Karpas-422 (cell line): ENCODE data around the gene SAPCD1. TPM values are rescaled to one million over a fixed set of nuclear protein-coding genes. Genes with fewer than 3 reads are reported as not detected.

ENCODE experiments used
- DNase-seq: peaks from one replicate; pipeline ENCODE4 v3.0.0-alpha.2; 2015
- H2AFZ ChIP-seq: fragments of 200-600 bp; sonication (generic); 2 replicates; pipeline ENCODE4 v1.6.1; 2014; ENCODE audit warnings: antibody characterized with exemption, low read length, mixed read lengths
- H3K27ac ChIP-seq: fragments of 200-600 bp; sonication (generic); 2 replicates; pipeline ENCODE4 v1.5.1; 2014; ENCODE audit warnings: mild to moderate bottlenecking, low read length, moderate library complexity
- H3K27me3 ChIP-seq: fragments of 200-600 bp; sonication (generic); 2 replicates; pipeline ENCODE4 v1.6.1; 2014; ENCODE audit warnings: low read length, mixed read lengths
- H3K36me3 ChIP-seq: fragments of 200-600 bp; sonication (generic); 2 replicates; pipeline ENCODE4 v1.6.1; 2014; ENCODE audit warnings: low read length, mixed read lengths; ENCODE audit not compliant: insufficient read depth
- H3K4me1 ChIP-seq: fragments of 200-600 bp; sonication (generic); 2 replicates; pipeline ENCODE4 v1.6.1; 2014; ENCODE audit warnings: mild to moderate bottlenecking, low read length, mixed read lengths
- H3K4me2 ChIP-seq: fragments of 200-600 bp; sonication (generic); 2 replicates; pipeline ENCODE4 v1.6.1; 2014; ENCODE audit warnings: low read length, low read depth, mild to moderate bottlenecking; ENCODE audit not compliant: poor library complexity, severe bottlenecking
- H3K4me3 ChIP-seq: fragments of 200-600 bp; sonication (generic); 2 replicates; pipeline ENCODE4 v1.5.1; 2014; ENCODE audit warnings: mild to moderate bottlenecking, antibody characterized with exemption, low read length, mixed read lengths
- H3K79me2 ChIP-seq: fragments of 200-600 bp; sonication (generic); 2 replicates; pipeline ENCODE4 v1.6.1; 2014; ENCODE audit warnings: mild to moderate bottlenecking, low read length, mixed read lengths
- H3K9ac ChIP-seq: fragments of 200-600 bp; sonication (generic); 2 replicates; pipeline ENCODE4 v1.6.0; 2014; ENCODE audit warnings: low read length
- H3K9me2 ChIP-seq: fragments of 200-600 bp; sonication (generic), shearing (Covaris generic); replicated peaks from 2 replicates; pipeline ENCODE4 v1.6.0; 2014; ENCODE audit warnings: mild to moderate bottlenecking, low read length, moderate library complexity; ENCODE audit not compliant: insufficient read depth
- H3K9me3 ChIP-seq: fragments of 300-700, 200-600 bp; sonication (generic); 2 replicates; pipeline ENCODE4 v1.6.1; 2014; ENCODE audit warnings: low read length, mixed read lengths
- H4K20me1 ChIP-seq: fragments of 200-600 bp; sonication (generic); 2 replicates; pipeline ENCODE4 v1.6.1; 2014; ENCODE audit warnings: mild to moderate bottlenecking, antibody characterized with exemption, low read length, low read depth; ENCODE audit not compliant: insufficient read depth
- total RNA-seq: library from RNA; depleted of rRNA; stranded (reverse); fragments of >200 nt; shearing (Covaris generic); gene quantifications from 2 replicates; pipeline ENCODE4 v1.2.3, GENCODE V29; 2014; ENCODE audit warnings: low replicate concordance

The SAPCD1 gene
- total RNA-seq, 1 experiment from 2014 or later = 1.8 TPM

GRCh38 chr6:31727717-31728671 is 34.5 kb upstream of the SAPCD1 start:
- Histone ChIP-seq H3K36me3 (peaks cover 16% of the 10 kb centered on the region), H3K9me3 (no peaks in the 10 kb centered on the region), H3K27ac (peak overlapping the region; percentile 42; the same call in 1 of the 2 replicates), H3K4me3 (no peak overlapping the region), H2AFZ (no peak overlapping the region), H3K4me1 (peaks cover 37% of the 10 kb centered on the region), H4K20me1 (no peaks in the 10 kb centered on the region), H3K9me2 (no peaks in the 10 kb centered on the region), H3K4me2 (no peak overlapping the region), H3K27me3 (no peaks in the 10 kb centered on the region), H3K79me2 (no peaks in the 10 kb centered on the region), H3K9ac (peak overlapping the region; percentile 22; the same call in 1 of the 2 replicates)
- DNase-seq = peak; percentile 87

DNA sequence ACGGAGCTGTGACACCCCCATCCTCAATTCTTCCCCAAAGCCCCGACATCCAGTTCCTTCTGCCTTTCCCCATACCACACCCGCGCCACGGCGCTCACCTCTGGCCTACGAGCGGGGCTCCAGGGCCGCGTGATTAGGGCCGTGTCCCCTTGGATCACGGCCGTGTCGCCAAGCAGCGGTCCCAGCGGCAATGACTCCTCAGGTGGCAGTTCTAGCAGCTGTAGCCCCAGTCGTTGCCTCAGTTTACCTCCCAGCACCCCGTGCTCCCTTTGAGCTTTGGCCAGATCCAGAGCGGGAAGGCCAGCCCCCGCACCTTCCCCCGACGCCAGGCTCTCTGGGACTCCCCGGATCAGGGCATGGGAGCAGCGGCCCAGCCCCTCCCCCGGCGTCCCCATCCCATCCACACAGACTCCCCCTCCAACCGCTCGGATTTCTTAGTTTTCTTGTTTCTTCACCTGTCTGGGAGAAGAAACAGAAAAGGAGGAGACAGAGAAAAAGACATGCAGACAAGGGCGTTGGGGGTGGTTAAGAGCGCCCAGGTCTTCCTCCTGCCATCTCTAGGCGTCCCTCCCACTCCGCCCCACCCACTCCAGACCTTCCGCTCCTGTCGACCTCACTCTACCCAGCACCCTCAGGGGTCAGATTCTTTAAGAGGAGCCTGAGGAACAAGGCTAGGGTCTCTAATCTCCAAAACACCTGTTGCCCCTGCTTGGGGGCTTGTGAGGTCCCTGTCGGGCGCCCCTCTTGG is 33.5 kb upstream of the SAPCD1 start, which contains the start of gene DDAH2:
TSS of gene DDAH2 (minus strand) at position 533 of the 748 bp plus-strand sequence. CDS start at position 395, 138 bp downstream.
- Histone ChIP-seq H3K4me2 (peak within 1 kb of the TSS; percentile 92), H3K9me3 (no peaks in the 10 kb centered on the region), H3K27me3 (no peaks in the 10 kb centered on the region), H3K9ac (peak within 1 kb of the TSS; percentile 71), H2AFZ (peak within 1 kb of the TSS; percentile 25; the same call in 1 of the 2 replicates), H3K27ac (no peak within 1 kb of the TSS), H3K4me1 (peaks cover 40% of the 10 kb centered on the region), H3K9me2 (no peaks in the 10 kb centered on the region), H4K20me1 (no peaks in the 10 kb centered on the region), H3K79me2 (peaks cover 4% of the 10 kb centered on the region), H3K4me3 (peak within 1 kb of the TSS; percentile 72), H3K36me3 (peaks cover 25% of the 10 kb centered on the region)
- DNase-seq = no peak

GRCh38 chr6:31729515-31729978 is 32.9 kb upstream of the SAPCD1 start:
- H3K9ac ChIP-seq = peak overlapping the region; percentile 71
- H3K79me2 ChIP-seq = peaks cover 10% of the 10 kb centered on the region
- peak overlapping the region; percentile 72 for H3K4me3 ChIP-seq
- H3K4me1 ChIP-seq = peaks cover 46% of the 10 kb centered on the region
- H3K27ac ChIP-seq = no peak overlapping the region
- DNase-seq = peak; percentile 95
- no peaks in the 10 kb centered on the region for H3K27me3 ChIP-seq
- no peaks in the 10 kb centered on the region for H3K9me2 ChIP-seq
- no peaks in the 10 kb centered on the region for H3K9me3 ChIP-seq
- peak overlapping the region; percentile 92 for H3K4me2 ChIP-seq
- H3K36me3 ChIP-seq = peaks cover 26% of the 10 kb centered on the region
- peak overlapping the region; percentile 25; the same call in 1 of the 2 replicates for H2AFZ ChIP-seq
- no peaks in the 10 kb centered on the region for H4K20me1 ChIP-seq

DNA sequence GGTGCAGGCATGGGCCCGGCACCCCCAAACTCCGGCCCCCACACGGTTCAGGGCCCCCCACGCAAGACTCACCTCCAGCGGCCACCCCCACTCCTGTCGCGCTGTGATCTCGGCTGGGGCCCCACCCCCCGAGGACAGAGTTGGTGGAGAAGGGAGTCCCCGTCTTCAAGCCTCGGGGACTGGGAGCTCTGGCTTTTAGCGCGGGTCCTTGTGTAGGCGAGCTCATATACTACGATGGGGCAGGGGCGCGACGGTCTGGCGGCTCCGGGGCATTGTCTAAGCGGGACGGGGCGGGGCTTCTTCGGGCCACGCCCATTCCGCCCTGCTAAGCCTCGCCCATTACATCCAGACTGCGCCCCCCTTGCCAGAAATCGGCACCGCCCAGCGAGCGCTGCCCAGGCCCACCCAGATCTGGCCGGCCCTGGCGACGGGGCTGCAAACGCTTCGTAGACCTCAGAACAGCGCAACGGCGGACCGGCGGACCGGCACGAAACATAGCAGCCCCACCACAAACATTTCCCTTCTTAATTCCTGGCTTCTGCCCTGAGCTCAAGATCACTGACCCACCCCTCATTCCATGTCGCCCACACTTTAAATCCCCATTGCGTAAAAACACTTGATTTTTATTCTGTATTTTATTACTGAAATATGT is 32.4 kb upstream of the SAPCD1 start:
- Histone ChIP-seq H4K20me1 (no peaks in the 10 kb centered on the region), H3K9me3 (no peaks in the 10 kb centered on the region), H2AFZ (peak overlapping the region; percentile 25; the same call in 1 of the 2 replicates), H3K4me1 (peaks cover 50% of the 10 kb centered on the region), H3K4me3 (peak overlapping the region; percentile 72), H3K36me3 (peaks cover 26% of the 10 kb centered on the region), H3K27me3 (no peaks in the 10 kb centered on the region), H3K79me2 (peaks cover 16% of the 10 kb centered on the region), H3K9ac (peak overlapping the region; percentile 71), H3K4me2 (peak overlapping the region; percentile 92), H3K27ac (no peak overlapping the region), H3K9me2 (no peaks in the 10 kb centered on the region)
- DNase-seq = peak; percentile 91

- no peaks in the 10 kb centered on the region for H3K9me2 ChIP-seq
- H3K27ac ChIP-seq = no peak overlapping the region
- H2AFZ ChIP-seq = no peak overlapping the region
- H3K9ac ChIP-seq = no peak overlapping the region
- H3K4me3 ChIP-seq = no peak overlapping the region
- no peaks in the 10 kb centered on the region for H4K20me1 ChIP-seq
- H3K79me2 ChIP-seq = peaks cover 22% of the 10 kb centered on the region
- H3K4me1 ChIP-seq = peaks cover 50% of the 10 kb centered on the region
- H3K4me2 ChIP-seq = no peak overlapping the region
- no peaks in the 10 kb centered on the region for H3K9me3 ChIP-seq
- H3K27me3 ChIP-seq = no peaks in the 10 kb centered on the region
- peaks cover 26% of the 10 kb centered on the region for H3K36me3 ChIP-seq
- DNase-seq = no peak
These were observed 31.8 kb upstream of the SAPCD1 start for GRCh38 chr6:31730631-31731086.

DNA sequence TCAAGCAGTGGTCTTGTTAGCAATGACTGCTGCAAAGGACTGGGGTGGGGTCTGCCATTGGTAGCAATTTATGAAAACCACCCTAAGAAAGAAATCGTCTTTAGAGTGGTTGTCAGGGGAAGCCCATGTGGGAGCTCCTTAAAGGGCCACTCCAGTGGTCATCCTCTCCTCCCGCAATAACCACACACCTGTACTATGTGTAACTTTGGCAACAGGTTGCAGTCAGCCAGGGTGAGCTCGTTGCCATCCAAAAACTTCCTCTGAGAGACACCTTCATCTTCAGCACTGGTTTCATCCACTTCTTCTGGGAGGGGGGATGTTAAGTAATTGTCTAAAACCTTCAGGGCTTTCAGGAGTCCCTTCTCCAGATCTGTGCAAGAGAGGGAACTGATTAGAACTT is 30.4 kb upstream of the SAPCD1 start:
- no peak overlapping the region for H3K4me2 ChIP-seq
- H3K36me3 ChIP-seq = peaks cover 26% of the 10 kb centered on the region
- no peak overlapping the region for H3K27ac ChIP-seq

GRCh38 chr6:31733734-31734133 is 28.7 kb upstream of the SAPCD1 start:
- H3K9me2 ChIP-seq = no peaks in the 10 kb centered on the region
- peak overlapping the region; percentile 95; the same call in 1 of the 2 replicates for H3K4me3 ChIP-seq
- no peaks in the 10 kb centered on the region for H3K27me3 ChIP-seq
- no peak for DNase-seq
- H3K9me3 ChIP-seq = no peaks in the 10 kb centered on the region
- no peaks in the 10 kb centered on the region for H4K20me1 ChIP-seq
- no peak overlapping the region for H3K4me2 ChIP-seq
- no peak overlapping the region for H2AFZ ChIP-seq
- peaks cover 35% of the 10 kb centered on the region for H3K79me2 ChIP-seq
- peak overlapping the region; percentile 97; the same call in 1 of the 2 replicates for H3K9ac ChIP-seq
- H3K36me3 ChIP-seq = peaks cover 26% of the 10 kb centered on the region
- peaks cover 51% of the 10 kb centered on the region for H3K4me1 ChIP-seq
- H3K27ac ChIP-seq = peak overlapping the region; percentile 90

More for the DNA sequence above, 30.4 kb upstream of the SAPCD1 start:
- no peak overlapping the region for H3K4me3 ChIP-seq
- no peaks in the 10 kb centered on the region for H4K20me1 ChIP-seq
- H2AFZ ChIP-seq = no peak overlapping the region
- H3K27me3 ChIP-seq = no peaks in the 10 kb centered on the region
- no peak overlapping the region for H3K9ac ChIP-seq
- H3K79me2 ChIP-seq = peaks cover 35% of the 10 kb centered on the region
- no peaks in the 10 kb centered on the region for H3K9me2 ChIP-seq
- peaks cover 51% of the 10 kb centered on the region for H3K4me1 ChIP-seq
- DNase-seq = no peak
- no peaks in the 10 kb centered on the region for H3K9me3 ChIP-seq
